Nephron progenitor cell (in vitro differentiated cells): Measurements from ENCODE around the gene HES5.

ENCODE experiments used
- DNase-seq: peaks from one replicate; pipeline ENCODE4 v3.0.0; 2021
- H3K27ac Mint-ChIP-seq: 2 replicates; pipeline ENCODE4 v1.8.0; 2021; ENCODE audit warnings: mild to moderate bottlenecking, moderate library complexity, mixed read lengths
- H3K27me3 Mint-ChIP-seq: 2 replicates; pipeline ENCODE4 v1.8.0; 2021; ENCODE audit warnings: mild to moderate bottlenecking, low read depth, mixed read lengths; ENCODE audit not compliant: poor library complexity
- H3K36me3 Mint-ChIP-seq: 2 replicates; pipeline ENCODE4 v1.8.0; 2021; ENCODE audit warnings: low read depth, mixed read lengths
- H3K4me1 Mint-ChIP-seq: 2 replicates; pipeline ENCODE4 v1.8.0; 2021; ENCODE audit warnings: mixed read lengths
- H3K4me3 Mint-ChIP-seq: 2 replicates; pipeline ENCODE4 v1.8.0; 2021; ENCODE audit warnings: mild to moderate bottlenecking, moderate library complexity, mixed read lengths
- H3K9me3 Mint-ChIP-seq: 2 replicates; pipeline ENCODE4 v1.8.0; 2021; ENCODE audit warnings: mild to moderate bottlenecking, moderate library complexity, mixed read lengths
- CTCF ChIP-seq: fragments of 200-600 bp; sonication (generic); IDR thresholded peaks from 2 replicates; pipeline ENCODE4 v1.5.0; 2021; ENCODE audit warnings: antibody characterized with exemption

HES5 gene

GRCh38 chr1:2528611-2528965 is 1.5 kb downstream of the HES5 start:
- DNase-seq, result no peak
- TF ChIP-seq CTCF, result no peak
- no peaks in the 10 kb centered on the region for H3K9me3 Mint-ChIP-seq
- H3K36me3 Mint-ChIP-seq, result no peaks in the 10 kb centered on the region
- peaks cover 65% of the 10 kb centered on the region for H3K27me3 Mint-ChIP-seq
- no peak overlapping the region for H3K4me3 Mint-ChIP-seq
- peaks cover 29% of the 10 kb centered on the region for H3K4me1 Mint-ChIP-seq
- H3K27ac Mint-ChIP-seq, result no peak overlapping the region

GRCh38 chr1:2528016-2528415 is 2.0 kb downstream of the HES5 start:
- H3K36me3 Mint-ChIP-seq, result no peaks in the 10 kb centered on the region
- no peak overlapping the region for H3K27ac Mint-ChIP-seq
- H3K4me3 Mint-ChIP-seq, result no peak overlapping the region
- no peaks in the 10 kb centered on the region for H3K9me3 Mint-ChIP-seq
- no peak for DNase-seq
- H3K4me1 Mint-ChIP-seq, result peaks cover 29% of the 10 kb centered on the region
- peaks cover 59% of the 10 kb centered on the region for H3K27me3 Mint-ChIP-seq
- TF ChIP-seq CTCF, result no peak

- H3K36me3 Mint-ChIP-seq, result no peaks in the 10 kb centered on the region
- TF ChIP-seq CTCF, result no peak
- H3K4me3 Mint-ChIP-seq, result no peak overlapping the region
- H3K9me3 Mint-ChIP-seq, result no peaks in the 10 kb centered on the region
- H3K4me1 Mint-ChIP-seq, result peaks cover 33% of the 10 kb centered on the region
- H3K27me3 Mint-ChIP-seq, result peaks cover 55% of the 10 kb centered on the region
- no peak overlapping the region for H3K27ac Mint-ChIP-seq
- DNase-seq, result no peak
Measured at GRCh38 chr1:2527556-2527860, 2.6 kb downstream of the HES5 start.

GRCh38 chr1:2526824-2527555 is 3.1 kb downstream of the HES5 start:
- H3K36me3 Mint-ChIP-seq, result no peaks in the 10 kb centered on the region
- H3K4me3 Mint-ChIP-seq, result peak overlapping the region; percentile 94
- no peak for DNase-seq
- no peaks in the 10 kb centered on the region for H3K9me3 Mint-ChIP-seq
- H3K27me3 Mint-ChIP-seq, result peaks cover 52% of the 10 kb centered on the region
- no peak for TF ChIP-seq CTCF
- H3K27ac Mint-ChIP-seq, result no peak overlapping the region
- H3K4me1 Mint-ChIP-seq, result peaks cover 34% of the 10 kb centered on the region

GRCh38 chr1:2525920-2526823 is 3.9 kb downstream of the HES5 start, which contains the start of gene PANK4:
PANK4 (minus strand) TSS chr1:2526596; CDS start chr1:2526587, 9 bp downstream.
- TF ChIP-seq CTCF, result no peak
- peak; percentile 93 for DNase-seq
- H3K4me1 Mint-ChIP-seq, result peaks cover 34% of the 10 kb centered on the region

More at GRCh38 chr1:2525920-2526823, 3.9 kb downstream of the HES5 start, which contains the start of gene PANK4:
- H3K27ac Mint-ChIP-seq, result peak within 1 kb of the TSS; percentile 97
- peak within 1 kb of the TSS; percentile 94 for H3K4me3 Mint-ChIP-seq
- H3K36me3 Mint-ChIP-seq, result peaks cover 2% of the 10 kb centered on the region
- no peaks in the 10 kb centered on the region for H3K9me3 Mint-ChIP-seq
- H3K27me3 Mint-ChIP-seq, result peaks cover 44% of the 10 kb centered on the region
